SK-N-SH treated with all-trans-retinoic acid at 6 μM for 48 hours (cell line): Measurements from ENCODE around the gene ZKSCAN4.

Source experiments
- ATAC-seq: fragments of 200-7000 bp; cut with Tn5 transposase; 3 replicates; pipeline ENCODE4 v1.9.1; 2020; ENCODE audit warnings: mild to moderate bottlenecking, moderate library complexity
- ARNTL ChIP-seq: fragments of 450-650 bp; formaldehyde crosslinking; IDR thresholded peaks from 2 replicates; pipeline ENCODE4 v1.5.0; 2020; ENCODE audit warnings: low read depth, mild to moderate bottlenecking, moderate library complexity, borderline replicate concordance
- BACH2 ChIP-seq: fragments of 250-450 bp; sonication (Bioruptor Pico); IDR thresholded peaks from 2 replicates; pipeline ENCODE4 v1.9.0; 2021; ENCODE audit warnings: mild to moderate bottlenecking, borderline replicate concordance
- CREB5 ChIP-seq: fragments of 250-450 bp; sonication (Bioruptor Pico); IDR thresholded peaks from 2 replicates; pipeline ENCODE4 v1.5.1; 2020; ENCODE audit warnings: low read depth, mild to moderate bottlenecking, moderate library complexity
- CSDC2 ChIP-seq: fragments of 250-450 bp; sonication (Bioruptor Pico); IDR thresholded peaks from 2 replicates; pipeline ENCODE4 v1.5.0; 2020; ENCODE audit warnings: mild to moderate bottlenecking, moderate library complexity
- CSRNP3 ChIP-seq: fragments of 250-450 bp; sonication (Bioruptor Pico); IDR thresholded peaks from 2 replicates; pipeline ENCODE4 v1.5.1; 2021; ENCODE audit warnings: mild to moderate bottlenecking, moderate library complexity
- ESRRG ChIP-seq: fragments of 250-450 bp; sonication (Bioruptor Pico); IDR thresholded peaks from 2 replicates; pipeline ENCODE4 v1.6.1; 2021; ENCODE audit warnings: mild to moderate bottlenecking
- GLIS3 ChIP-seq: fragments of 250-450 bp; sonication (Bioruptor Pico); IDR thresholded peaks from 2 replicates; pipeline ENCODE4 v1.5.0; 2020; ENCODE audit warnings: mild to moderate bottlenecking, moderate library complexity
- ISL1 ChIP-seq: fragments of 250-450 bp; sonication (Bioruptor Pico); IDR thresholded peaks from 2 replicates; pipeline ENCODE4 v2.1.2; 2022; ENCODE audit warnings: mild to moderate bottlenecking, moderate library complexity
- PATZ1 ChIP-seq: fragments of 250-450 bp; sonication (Bioruptor Pico); IDR thresholded peaks from 2 replicates; pipeline ENCODE4 v1.8.0; 2020; ENCODE audit warnings: mild to moderate bottlenecking, moderate library complexity, borderline replicate concordance
- POU6F1 ChIP-seq: fragments of 250-450 bp; sonication (Bioruptor Pico); IDR thresholded peaks from 2 replicates; pipeline ENCODE4 v1.8.0; 2021; ENCODE audit warnings: low read depth, mild to moderate bottlenecking, moderate library complexity, borderline replicate concordance
- PPARA ChIP-seq: fragments of 250-450 bp; sonication (Bioruptor Pico); IDR thresholded peaks from 2 replicates; pipeline ENCODE4 v1.5.0; 2020; ENCODE audit warnings: mild to moderate bottlenecking, borderline replicate concordance
- SNAI2 ChIP-seq: fragments of 250-450 bp; sonication (Bioruptor Pico); IDR thresholded peaks from 2 replicates; pipeline ENCODE4 v1.5.0; 2020; ENCODE audit warnings: mild to moderate bottlenecking, moderate library complexity
- TCF4 ChIP-seq: fragments of 250-450 bp; sonication (Bioruptor Pico); IDR thresholded peaks from 2 replicates; pipeline ENCODE4 v1.8.0; 2021; ENCODE audit warnings: mild to moderate bottlenecking, moderate library complexity, borderline replicate concordance
- TOX ChIP-seq: fragments of 250-450 bp; sonication (Bioruptor Pico); IDR thresholded peaks from 2 replicates; pipeline ENCODE4 v1.8.0; 2021; ENCODE audit warnings: mild to moderate bottlenecking, moderate library complexity, borderline replicate concordance
- ZC3H10 ChIP-seq: fragments of 250-450 bp; sonication (Bioruptor Pico); IDR thresholded peaks from 2 replicates; pipeline ENCODE4 v1.5.1; 2021; ENCODE audit warnings: mild to moderate bottlenecking, moderate library complexity
- ZFP3 ChIP-seq: fragments of 250-450 bp; sonication (Bioruptor Pico); IDR thresholded peaks from 2 replicates; pipeline ENCODE4 v1.5.0; 2020; ENCODE audit warnings: mild to moderate bottlenecking, moderate library complexity
- ZFP30 ChIP-seq: fragments of 450-650 bp; formaldehyde crosslinking; IDR thresholded peaks from 2 replicates; pipeline ENCODE4 v1.5.0; 2022; ENCODE audit warnings: mild to moderate bottlenecking, moderate library complexity
- ZNF565 ChIP-seq: fragments of 450-650 bp; formaldehyde crosslinking; conservative IDR thresholded peaks from 2 replicates; pipeline ENCODE4 v1.5.0; 2020; ENCODE audit warnings: low read depth, mild to moderate bottlenecking, moderate library complexity
- ZNF8 ChIP-seq: fragments of 450-650 bp; formaldehyde crosslinking; IDR thresholded peaks from 2 replicates; pipeline ENCODE4 v1.5.0; 2020; ENCODE audit warnings: mild to moderate bottlenecking, moderate library complexity

Gene ZKSCAN4

GRCh38 chr6:28258877-28259777 lies 7.1 kb upstream of the ZKSCAN4 start, which contains the start of gene NKAPL:
Gene NKAPL (plus strand): TSS chr6:28259297. CDS start chr6:28259372, 75 bp downstream.
- no peak for TF ChIP-seq ZNF565 (CRISPR knock-in tag)
- TF ChIP-seq ARNTL = no peak
- no peak for TF ChIP-seq ZC3H10 (CRISPR knock-in tag)
- TF ChIP-seq CREB5 (CRISPR knock-in tag) = no peak
- TF ChIP-seq ESRRG (CRISPR knock-in tag) = no peak
- TF ChIP-seq GLIS3 (CRISPR knock-in tag) = no peak
- no peak for TF ChIP-seq PATZ1 (CRISPR knock-in tag)
- TF ChIP-seq CSRNP3 (CRISPR knock-in tag) = no peak
- no peak for TF ChIP-seq ISL1 (CRISPR knock-in tag)
- no peak for TF ChIP-seq TOX (CRISPR knock-in tag)
- no peak for TF ChIP-seq ZNF8 (CRISPR knock-in tag)
- no peak for TF ChIP-seq BACH2
- TF ChIP-seq POU6F1 = no peak
- no peak for TF ChIP-seq PPARA (CRISPR knock-in tag)
- TF ChIP-seq TCF4 (CRISPR knock-in tag) = no peak
- TF ChIP-seq ZFP30 (CRISPR knock-in tag) = no peak
- TF ChIP-seq ZFP3 (CRISPR knock-in tag) = no peak
- TF ChIP-seq, all 23 proteins: peak for 0
- no peak for ATAC-seq

GRCh38 chr6:28257042-28257441 lies 5.0 kb upstream of the ZKSCAN4 start:
- no peak for ATAC-seq
- TF ChIP-seq CREB5 (CRISPR knock-in tag) (no peak), PATZ1 (CRISPR knock-in tag) (no peak), POU6F1 (no peak), ZC3H10 (CRISPR knock-in tag) (no peak), ZNF8 (CRISPR knock-in tag) (no peak), ISL1 (CRISPR knock-in tag) (no peak), CSDC2 (no peak), TOX (CRISPR knock-in tag) (no peak), SNAI2 (no peak), PPARA (CRISPR knock-in tag) (no peak)
